ENCODE measurements around the gene TGM4.

DNA sequence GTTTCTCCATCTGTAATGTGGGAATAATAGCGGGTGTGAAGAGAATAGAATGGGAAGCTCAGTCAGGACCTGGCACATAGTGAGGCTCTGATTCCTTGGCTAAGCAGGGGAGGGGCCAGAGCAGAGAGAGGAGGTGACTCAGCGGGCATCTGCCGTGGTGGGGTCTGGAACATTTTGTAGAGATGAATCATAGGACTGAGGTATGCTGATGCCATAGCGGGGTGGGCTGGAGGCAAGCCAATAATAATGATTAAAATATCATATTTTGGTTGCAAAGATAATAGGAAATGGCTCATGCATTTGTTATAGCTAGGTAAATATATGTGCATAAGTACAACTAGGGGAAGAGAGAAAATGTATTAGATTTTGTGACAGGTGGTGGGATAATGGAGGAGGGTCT, 11.2 kb downstream of the TGM4 start:
- no peak for TF ChIP-seq POLR2A (IDR thresholded peaks at IDR 0.05)
- TF ChIP-seq, protein P1, sequence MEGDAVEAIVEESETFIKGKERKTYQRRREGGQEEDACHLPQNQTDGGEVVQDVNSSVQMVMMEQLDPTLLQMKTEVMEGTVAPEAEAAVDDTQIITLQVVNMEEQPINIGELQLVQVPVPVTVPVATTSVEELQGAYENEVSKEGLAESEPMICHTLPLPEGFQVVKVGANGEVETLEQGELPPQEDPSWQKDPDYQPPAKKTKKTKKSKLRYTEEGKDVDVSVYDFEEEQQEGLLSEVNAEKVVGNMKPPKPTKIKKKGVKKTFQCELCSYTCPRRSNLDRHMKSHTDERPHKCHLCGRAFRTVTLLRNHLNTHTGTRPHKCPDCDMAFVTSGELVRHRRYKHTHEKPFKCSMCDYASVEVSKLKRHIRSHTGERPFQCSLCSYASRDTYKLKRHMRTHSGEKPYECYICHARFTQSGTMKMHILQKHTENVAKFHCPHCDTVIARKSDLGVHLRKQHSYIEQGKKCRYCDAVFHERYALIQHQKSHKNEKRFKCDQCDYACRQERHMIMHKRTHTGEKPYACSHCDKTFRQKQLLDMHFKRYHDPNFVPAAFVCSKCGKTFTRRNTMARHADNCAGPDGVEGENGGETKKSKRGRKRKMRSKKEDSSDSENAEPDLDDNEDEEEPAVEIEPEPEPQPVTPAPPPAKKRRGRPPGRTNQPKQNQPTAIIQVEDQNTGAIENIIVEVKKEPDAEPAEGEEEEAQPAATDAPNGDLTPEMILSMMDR (IDR thresholded peaks at IDR 0.05), result no peak

Measured in uterus (tissue), 2 donors.